GM12865 (cell line): ENCODE results near the gene PBX2.

Experiments
- DNase-seq: peaks from one replicate; pipeline ENCODE4 v3.0.0; 2010; ENCODE audit warnings: low read depth
- H3K4me3 ChIP-seq: 2 replicates; pipeline ENCODE4 v1.5.1; 2011; ENCODE audit warnings: mild to moderate bottlenecking, low read depth, low read length, control low read depth
- CTCF ChIP-seq: IDR thresholded peaks from 2 replicates; pipeline ENCODE4 v1.5.1; 2011; ENCODE audit warnings: low read length, control low read depth, low read depth, inconsistent platforms; ENCODE audit not compliant: insufficient read depth; ENCODE audit errors: missing control alignments

PBX2 gene

GRCh38 chr6:32168807-32169591 lies 21.0 kb downstream of the PBX2 start:
- DNase-seq = no peak
- no peak overlapping the region for H3K4me3 ChIP-seq
- no peak for TF ChIP-seq CTCF

- DNase-seq = no peak
- no peak overlapping the region for H3K4me3 ChIP-seq
- TF ChIP-seq CTCF = no peak
Observed at GRCh38 chr6:32168350-32168749, 21.7 kb downstream of the PBX2 start.

GRCh38 chr6:32167761-32168262 lies 22.2 kb downstream of the PBX2 start:
- no peak for DNase-seq
- no peak overlapping the region for H3K4me3 ChIP-seq
- TF ChIP-seq CTCF = no peak

GRCh38 chr6:32167154-32167760 lies 22.7 kb downstream of the PBX2 start:
- no peak for DNase-seq
- H3K4me3 ChIP-seq = no peak overlapping the region
- no peak for TF ChIP-seq CTCF

- no peak overlapping the region for H3K4me3 ChIP-seq
- no peak for TF ChIP-seq CTCF
- DNase-seq = no peak
Observed at GRCh38 chr6:32166411-32167061, 23.5 kb downstream of the PBX2 start.

GRCh38 chr6:32164295-32164694 lies 25.7 kb downstream of the PBX2 start, which contains the start of gene EGFL8:
EGFL8 (plus strand) TSS chr6:32164595; CDS start chr6:32166166, 1,571 bp downstream.
- TF ChIP-seq CTCF = no peak

More at GRCh38 chr6:32164295-32164694, 25.7 kb downstream of the PBX2 start, which contains the start of gene EGFL8:
- H3K4me3 ChIP-seq = no peak within 1 kb of the TSS
- DNase-seq = no peak
